Retinal pigment epithelial cell (primary cell): Measurements from ENCODE around the gene POPDC3.

Experiments
- DNase-seq: peaks from one replicate; pipeline ENCODE4 v3.0.0-alpha.2; 2010; ENCODE audit warnings: low read depth
- H3K4me3 ChIP-seq: 2 replicates; pipeline ENCODE4 v1.5.1; 2011; ENCODE audit warnings: mild to moderate bottlenecking, low read length, control low read depth, moderate library complexity
- TF ChIP-seq, protein P1 (sequence below): conservative IDR thresholded peaks from 2 replicates; pipeline ENCODE4 v1.5.1; 2011; ENCODE audit warnings: low read depth, low read length, control low read depth, inconsistent platforms

Gene POPDC3

DNA sequence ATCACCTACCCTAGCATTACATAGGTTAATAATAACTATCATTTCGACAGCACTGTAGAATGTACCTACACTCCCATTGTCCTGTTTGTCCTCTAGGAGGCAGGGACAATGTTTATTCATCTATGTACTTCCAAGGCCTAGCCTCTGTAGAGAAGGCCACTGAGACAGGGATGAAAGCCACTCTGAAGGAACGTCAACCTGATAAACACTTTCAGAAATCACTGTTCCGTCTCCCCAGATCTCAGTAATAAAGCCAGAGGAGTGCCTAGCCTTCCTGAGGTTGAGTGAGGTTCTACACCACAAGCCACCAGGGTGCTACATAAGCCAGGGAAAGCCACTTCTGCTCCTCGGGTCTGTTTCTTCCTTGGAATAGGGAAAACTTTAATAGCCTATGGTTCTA, 44.8 kb downstream of the POPDC3 start:
- no peak overlapping the region for H3K4me3 ChIP-seq
- no peak for DNase-seq

DNA sequence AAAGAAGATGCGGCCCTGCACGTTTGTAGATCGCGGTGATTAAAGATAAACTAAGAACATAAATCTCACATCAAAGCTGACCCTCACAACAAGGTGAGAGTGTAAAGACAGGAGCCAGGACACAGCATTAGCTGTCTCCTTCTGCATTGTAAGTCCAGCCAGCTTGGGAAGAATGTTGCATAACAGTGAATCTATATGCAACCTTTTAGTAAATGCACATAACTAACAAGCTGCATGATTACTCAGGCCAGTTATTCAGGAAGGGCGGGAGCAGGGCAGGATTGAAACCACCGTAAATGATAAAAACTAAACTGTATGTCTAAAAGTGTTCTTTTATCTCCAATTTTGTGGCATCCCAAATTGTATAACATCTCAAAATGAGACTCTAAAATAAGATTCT, 57.1 kb downstream of the POPDC3 start:
- TF ChIP-seq, protein P1, sequence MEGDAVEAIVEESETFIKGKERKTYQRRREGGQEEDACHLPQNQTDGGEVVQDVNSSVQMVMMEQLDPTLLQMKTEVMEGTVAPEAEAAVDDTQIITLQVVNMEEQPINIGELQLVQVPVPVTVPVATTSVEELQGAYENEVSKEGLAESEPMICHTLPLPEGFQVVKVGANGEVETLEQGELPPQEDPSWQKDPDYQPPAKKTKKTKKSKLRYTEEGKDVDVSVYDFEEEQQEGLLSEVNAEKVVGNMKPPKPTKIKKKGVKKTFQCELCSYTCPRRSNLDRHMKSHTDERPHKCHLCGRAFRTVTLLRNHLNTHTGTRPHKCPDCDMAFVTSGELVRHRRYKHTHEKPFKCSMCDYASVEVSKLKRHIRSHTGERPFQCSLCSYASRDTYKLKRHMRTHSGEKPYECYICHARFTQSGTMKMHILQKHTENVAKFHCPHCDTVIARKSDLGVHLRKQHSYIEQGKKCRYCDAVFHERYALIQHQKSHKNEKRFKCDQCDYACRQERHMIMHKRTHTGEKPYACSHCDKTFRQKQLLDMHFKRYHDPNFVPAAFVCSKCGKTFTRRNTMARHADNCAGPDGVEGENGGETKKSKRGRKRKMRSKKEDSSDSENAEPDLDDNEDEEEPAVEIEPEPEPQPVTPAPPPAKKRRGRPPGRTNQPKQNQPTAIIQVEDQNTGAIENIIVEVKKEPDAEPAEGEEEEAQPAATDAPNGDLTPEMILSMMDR = no peak
- no peak for DNase-seq
- H3K4me3 ChIP-seq = no peak overlapping the region

More for the DNA sequence above, 44.8 kb downstream of the POPDC3 start:
- TF ChIP-seq, protein P1 = peak; percentile 28

DNA sequence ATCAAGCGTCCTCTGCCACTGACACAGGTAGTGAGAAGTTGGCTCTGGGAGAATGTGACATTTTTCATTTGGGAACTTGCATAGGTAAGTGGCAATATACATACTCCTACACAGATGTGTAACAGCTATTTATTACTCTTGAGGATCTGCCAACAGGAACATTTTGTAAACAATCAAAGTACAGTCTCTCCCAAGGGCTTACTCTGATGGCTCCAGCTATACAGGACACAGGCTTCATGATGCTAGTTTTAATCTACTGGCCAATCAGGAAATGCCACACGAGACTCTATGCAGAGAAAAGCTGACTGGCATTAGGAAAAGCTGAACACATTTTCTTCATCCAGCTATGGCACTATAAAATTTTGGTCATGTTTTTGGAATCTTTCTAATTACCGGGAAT, 57.8 kb downstream of the POPDC3 start:
- TF ChIP-seq, protein P1 = no peak
- no peak for DNase-seq

DNA sequence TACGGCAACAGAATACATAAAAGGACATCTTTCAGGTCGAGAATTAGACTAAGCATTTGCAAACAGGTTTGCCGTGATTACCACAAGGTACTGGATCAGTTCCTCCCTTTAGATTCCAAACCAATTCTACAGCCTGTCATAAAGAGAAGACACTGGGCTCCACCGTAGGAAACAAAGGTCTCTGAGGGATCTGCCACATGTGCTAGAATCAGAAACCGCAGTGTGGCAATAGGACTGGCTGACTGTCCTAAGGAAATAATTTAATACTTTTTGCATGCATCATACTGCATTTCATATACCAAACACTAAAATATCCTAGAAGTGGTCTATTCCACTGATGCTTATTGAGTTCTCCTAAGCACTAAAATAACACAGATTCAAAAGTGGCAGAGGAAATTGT, 59.2 kb downstream of the POPDC3 start:
- no peak overlapping the region for H3K4me3 ChIP-seq
- no peak for DNase-seq
- TF ChIP-seq, protein P1 = no peak

More for the DNA sequence above, 57.8 kb downstream of the POPDC3 start:
- H3K4me3 ChIP-seq = no peak overlapping the region

DNA sequence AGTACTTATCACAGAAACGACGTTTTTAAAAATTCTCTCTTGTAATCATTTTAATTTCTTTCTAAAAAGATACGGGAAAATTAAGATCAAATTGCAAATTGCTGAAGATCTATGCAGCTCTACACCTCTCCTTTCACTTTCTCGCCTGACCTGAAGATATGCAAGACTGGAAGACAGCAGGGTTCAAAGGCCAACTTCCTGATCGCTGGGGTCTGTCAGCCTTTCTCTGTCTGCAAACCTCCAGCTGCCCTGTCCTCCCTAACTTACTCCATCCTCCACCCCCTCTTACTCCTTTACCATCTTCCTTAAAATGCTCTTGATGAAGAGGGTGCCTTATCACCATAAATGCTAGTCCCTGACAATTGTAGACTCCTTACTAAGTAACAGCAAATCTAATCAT, 63.7 kb downstream of the POPDC3 start:
- H3K4me3 ChIP-seq = no peak overlapping the region
- DNase-seq = no peak
- TF ChIP-seq, protein P1 = no peak

DNA sequence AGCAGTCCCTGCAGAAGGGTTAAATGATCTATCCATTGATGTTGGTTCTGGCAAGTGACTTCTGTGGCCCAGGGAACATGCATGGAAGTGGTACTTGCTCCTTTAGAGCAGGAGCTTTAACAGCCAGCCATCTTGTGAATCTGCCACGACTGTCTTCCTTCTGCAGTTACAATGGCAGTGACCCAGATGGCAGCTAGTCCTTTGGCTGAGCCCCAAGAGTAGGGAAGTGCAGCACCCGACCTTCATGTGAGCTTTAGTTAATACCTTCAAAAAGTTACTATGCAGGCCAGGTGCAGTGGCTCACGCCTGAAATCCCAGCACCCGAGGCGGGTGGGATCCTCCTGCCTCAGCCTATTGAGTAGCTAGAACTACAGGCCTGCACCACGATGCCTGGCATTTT, 66.4 kb downstream of the POPDC3 start:
- H3K4me3 ChIP-seq = no peak overlapping the region
- TF ChIP-seq, protein P1 = no peak
- no peak for DNase-seq

DNA sequence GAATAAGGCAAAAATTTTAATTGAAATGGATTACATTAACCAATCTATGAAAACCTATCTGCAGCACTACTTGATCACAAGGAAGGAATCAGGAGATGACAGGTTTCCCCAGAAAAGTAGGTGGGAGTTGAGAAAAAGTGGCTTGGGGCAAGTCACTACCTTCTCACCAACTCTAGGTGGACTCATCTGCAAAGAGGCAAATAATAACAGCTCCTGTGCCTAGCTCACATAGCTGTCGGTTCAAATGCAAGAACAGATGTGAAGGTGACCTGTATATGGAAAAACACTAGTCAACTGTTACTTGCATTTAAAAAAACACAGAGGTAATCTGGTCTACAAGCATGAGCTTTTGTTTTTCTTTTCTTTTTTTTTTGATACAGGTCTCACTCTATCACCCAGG, 67.2 kb downstream of the POPDC3 start:
- no peak for DNase-seq
- no peak overlapping the region for H3K4me3 ChIP-seq
- TF ChIP-seq, protein P1 = no peak
